HG02763 (cell line): ENCODE measurements around the gene STXBP6.
A peak's percentile ranks its signal among the peaks of the same experiment; 100 is the strongest.

Experiments
- ATAC-seq: cut with Tn5 transposase; IDR thresholded peaks from one replicate; pipeline ENCODE4 v1.9.1; 2021; ENCODE audit warnings: mild to moderate bottlenecking, moderate library complexity; ENCODE audit not compliant: unreplicated experiment

STXBP6 gene

DNA sequence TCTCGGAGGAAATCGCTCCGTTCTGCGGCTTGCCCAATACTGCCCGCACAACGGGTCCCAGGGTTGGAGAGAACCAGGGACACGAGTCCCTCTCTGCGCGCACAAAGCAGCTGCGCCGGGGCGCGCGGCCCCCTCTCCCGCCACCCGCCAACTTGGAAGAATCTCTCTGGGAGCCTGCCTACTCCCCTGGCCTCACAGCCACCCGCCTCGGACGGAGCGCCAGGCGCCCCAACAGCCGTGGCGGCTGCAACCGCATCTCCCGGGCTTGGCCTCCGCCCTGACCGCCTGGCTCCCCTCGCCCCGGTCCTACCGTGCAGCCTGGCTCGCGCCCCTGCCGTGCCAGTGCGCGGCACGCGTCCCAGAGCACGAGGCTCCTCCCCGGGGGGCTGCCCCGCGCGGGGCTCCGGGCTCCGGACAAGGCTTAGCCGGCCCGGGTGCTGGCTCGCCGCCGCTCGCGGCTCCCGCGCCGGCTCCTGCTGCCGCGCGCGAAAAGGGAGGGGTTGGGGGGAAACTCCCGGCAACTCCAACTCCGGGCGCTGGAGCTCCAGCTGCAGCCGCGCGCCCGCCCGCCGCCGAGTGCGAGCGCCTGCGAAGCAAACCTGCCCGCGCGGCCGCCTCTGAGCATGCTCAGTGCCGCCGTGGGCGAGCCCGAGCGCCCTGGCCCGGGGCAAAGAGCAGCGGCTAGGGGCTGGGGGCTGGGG lies at the start of gene STXBP6:
TSS of gene STXBP6 (minus strand) at position 580 of the 701 bp plus-strand sequence. CDS start 75,329 bp downstream, outside the sequence.
- peak; percentile 46 for ATAC-seq

DNA sequence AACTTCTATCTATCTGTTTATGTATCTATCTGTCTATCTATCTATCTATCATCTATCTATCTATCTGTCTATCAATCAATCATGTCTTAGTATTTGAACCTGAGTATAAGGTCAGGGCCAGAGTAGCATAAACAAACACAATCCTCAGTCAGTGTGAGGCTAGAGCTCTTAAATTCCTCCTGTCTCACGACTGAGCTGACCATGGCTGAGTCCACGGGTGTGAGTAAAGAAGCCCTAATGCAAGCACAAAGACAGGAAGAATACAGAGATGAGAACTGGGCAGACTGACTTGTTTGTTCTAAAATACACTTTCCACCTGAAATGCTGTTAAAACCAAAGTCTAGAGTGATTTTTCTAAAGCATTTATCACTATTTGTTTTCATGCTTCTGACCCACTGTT lies 47.2 kb upstream of the STXBP6 start:
- no peak for ATAC-seq

DNA sequence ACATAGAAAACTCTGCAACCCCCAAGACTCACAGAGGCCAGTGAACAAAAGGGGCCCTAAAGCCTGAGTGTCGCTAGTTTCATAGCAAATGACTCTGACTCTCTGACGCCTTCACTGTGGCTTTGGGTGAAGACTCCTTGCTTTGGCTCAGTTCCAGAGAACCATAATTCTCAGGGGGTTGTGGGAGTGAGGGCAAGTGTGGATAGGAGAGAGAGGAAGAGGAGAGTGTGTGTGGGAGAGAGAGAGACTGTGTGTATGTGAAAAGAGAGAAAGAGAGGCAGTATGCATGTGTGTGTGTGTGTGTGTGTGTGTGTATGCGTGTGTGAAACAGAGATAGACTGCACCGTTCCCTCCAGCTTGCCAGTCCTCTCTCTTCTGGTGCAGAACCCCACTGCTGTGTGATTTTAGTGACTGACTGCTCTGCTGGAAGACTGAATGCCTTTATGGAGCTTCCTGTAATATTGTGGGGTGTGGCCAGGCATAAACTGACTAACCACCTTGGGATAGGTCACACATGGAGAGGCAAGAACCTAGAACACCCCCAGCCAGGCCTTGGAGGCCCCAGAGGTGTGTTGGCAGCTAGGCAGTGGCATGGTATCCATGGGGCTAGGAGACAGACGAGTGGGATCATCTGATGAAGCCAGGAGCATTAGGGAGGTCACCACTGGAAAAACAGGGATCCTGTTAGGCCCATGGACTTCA lies 45.9 kb upstream of the STXBP6 start:
- ATAC-seq: no peak

DNA sequence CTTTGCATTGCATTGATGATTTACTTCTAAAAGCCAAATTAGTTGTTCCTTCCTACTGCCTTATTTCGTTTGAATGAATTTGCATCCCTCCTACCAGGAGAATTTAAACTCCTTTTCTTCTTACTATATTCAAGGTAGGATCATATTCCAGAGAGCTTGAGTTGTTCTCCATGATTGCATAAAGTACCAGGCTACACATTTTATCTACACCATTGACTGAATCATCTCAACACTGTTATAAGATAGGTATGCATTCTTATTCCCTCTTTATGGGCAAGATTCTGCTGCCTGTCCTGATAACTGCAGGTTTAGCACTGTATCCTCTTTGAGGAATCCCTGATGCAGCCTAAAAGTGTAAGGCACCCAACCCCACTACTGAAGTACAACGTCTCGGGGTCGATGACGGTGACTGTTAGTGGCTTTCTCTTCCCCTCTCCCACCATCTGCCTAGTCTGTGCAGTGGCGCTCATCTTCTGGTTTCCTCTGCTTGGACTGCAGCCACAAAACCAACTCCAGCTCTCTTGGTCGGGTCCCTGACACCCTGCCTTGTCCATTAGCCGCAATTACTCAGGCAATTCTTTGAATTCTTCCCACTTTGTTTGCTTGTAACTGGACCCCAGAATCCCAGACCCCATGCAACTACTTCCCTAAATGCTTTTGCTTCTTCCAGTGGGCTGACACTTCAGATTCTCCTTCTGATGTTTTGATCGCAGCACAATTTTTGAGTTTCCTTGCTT lies 44.4 kb upstream of the STXBP6 start:
- no peak for ATAC-seq

DNA sequence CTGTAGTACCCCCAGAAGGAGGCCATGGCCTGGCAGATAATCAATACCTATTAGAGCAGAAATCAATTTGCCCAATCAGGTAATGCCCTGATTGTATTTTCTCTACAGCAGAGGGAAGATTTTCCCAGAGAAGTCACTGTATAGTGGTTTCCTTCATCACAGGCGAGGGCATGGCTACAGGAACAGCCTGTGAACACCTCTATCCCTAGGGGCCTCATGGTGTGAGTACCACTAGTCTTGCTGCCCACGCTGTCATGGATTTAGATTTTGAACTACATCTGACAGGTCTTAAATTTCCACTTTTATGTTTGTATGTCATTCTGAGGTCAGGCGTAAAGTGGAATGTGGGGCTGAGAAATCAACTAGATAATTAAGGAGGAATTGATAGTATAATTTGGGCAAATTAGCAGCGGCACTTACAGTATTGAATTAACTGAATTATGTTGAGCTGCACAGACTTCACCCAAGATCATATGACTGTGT lies 42.4 kb upstream of the STXBP6 start:
- no peak for ATAC-seq

DNA sequence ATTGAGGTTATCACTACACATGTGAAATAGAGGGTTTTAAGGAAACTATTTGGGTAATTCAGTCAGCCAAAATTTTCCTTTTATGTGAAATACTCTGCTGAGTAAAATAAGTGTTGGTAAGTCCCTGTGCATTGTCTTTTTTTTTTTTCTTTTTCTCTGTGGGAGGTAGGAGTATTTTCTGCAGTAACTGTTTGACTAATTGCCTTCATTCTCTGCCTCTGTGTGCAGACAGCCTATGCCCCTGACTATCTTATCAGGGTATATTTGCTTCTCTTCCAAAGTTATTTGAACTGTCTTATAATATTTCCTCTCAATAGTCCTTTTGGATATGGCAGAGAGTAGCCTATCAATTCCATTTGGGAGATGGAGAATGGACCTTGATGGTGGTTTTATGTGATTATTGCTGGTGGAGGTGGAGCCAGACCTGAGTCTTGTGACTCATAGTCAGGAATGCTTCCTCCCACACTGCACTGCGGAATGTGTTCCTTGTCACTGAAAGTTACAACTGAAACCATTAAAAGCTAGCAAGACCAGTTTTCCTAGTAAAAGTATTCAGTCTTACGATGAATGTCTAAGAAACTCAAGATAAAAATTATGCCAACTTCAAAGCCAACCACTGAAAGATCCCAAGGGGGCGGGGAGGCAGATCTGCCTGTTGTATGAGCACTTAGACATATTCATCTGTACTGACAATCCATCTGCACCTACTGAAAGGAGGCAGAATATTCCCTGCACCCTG lies 40.9 kb upstream of the STXBP6 start:
- ATAC-seq: no peak

DNA sequence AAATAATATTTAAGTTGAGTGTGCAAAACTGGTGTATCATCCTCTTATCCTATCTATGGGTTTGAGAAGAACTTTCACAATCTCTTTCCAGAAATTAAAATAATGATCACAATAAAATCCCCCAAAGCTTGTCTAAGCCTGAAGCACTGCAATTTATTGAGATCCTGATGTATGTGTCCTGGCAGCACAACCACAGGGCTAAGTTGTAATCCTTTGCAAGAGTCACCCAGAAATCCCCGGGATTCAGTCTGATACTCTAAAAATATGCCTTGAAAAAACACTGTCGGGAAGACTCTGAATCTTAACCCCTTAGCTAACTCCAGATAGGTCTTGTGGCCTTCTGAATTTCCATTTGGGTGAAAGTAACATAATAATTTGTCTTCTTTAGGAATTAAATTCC lies 40.3 kb upstream of the STXBP6 start:
- no peak for ATAC-seq

DNA sequence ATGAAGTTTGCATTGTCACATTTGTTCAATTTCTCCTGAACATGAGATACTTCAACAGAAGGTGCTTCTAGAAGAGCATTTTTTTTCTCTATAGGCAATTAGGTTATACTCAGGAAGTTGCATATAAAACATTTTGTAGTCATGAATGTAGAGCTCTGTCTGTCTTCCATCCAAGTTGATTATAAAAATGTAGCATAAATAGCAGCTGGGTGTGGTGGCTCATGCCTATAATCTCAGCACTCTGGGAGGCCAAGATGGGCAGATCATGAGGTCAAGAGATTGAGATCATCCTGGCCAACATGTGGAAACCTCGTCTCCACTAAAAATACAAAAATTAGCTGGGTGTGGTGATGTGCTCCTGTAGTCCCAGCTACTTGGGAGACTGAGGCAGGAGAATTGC lies 39.5 kb upstream of the STXBP6 start:
- no peak for ATAC-seq

DNA sequence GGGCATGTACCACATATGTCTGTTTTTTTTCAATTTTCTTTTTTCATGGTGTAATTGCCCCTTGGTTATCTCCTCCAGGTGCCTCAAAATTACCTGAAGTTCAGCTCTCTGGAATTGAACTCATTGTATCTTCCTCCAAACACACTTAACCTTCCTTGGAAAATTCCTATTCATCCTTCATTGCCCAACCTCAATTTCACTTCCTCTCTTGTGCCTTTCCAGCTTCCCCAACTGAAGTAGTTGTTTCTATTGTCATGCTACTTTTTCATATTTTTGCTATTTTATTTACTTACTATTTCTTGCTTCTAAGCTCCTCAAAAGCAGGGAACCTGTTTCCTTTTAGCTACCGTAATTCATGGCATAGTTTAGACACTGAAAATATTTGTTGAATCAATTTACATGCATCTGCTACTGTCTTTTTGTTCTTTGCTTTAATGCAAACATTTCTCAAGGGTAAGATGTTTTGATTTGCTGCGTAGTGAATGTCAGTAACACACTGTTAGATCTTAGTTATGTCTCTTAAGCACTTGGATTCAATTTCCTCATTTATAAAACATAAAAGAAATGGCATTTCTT lies 37.0 kb upstream of the STXBP6 start:
- no peak for ATAC-seq

DNA sequence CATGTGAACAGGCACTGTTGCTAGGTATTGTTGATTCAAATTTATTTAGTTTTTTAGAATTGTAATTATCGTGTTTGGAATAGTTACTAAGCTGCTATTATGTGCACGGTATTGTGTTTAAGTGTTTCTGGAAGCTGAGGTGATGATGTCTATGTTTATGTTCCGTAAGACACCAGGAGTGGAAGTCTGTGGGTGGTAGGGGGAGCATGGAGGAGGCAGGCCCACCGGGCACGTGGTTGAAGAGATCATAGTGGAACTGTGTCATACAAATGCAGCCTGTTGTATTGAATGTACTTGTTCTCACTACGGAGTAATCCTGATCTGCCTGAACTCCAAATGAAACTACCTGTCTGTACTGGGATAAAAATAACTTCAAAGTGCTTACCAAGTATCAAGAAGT lies 36.1 kb upstream of the STXBP6 start:
- no peak for ATAC-seq

DNA sequence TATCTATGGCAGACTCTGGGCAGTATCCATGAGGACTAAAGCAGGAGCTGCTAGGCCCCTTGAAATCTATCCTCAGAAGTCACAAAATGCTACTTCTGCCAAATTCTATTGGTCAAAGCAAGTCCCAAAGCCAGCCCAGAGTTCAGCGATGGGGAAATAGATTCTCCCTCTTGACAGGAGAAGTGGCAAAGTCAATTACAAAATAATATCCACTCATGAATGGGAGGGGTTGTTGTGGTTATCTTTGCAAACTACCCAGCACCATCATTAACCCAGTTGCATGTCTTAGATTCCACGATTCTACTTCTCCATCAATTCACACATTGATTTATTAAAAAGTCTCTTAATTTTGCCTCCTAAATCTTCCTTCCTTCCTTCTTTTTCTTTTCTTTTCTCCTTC lies 30.7 kb upstream of the STXBP6 start:
- ATAC-seq: no peak

DNA sequence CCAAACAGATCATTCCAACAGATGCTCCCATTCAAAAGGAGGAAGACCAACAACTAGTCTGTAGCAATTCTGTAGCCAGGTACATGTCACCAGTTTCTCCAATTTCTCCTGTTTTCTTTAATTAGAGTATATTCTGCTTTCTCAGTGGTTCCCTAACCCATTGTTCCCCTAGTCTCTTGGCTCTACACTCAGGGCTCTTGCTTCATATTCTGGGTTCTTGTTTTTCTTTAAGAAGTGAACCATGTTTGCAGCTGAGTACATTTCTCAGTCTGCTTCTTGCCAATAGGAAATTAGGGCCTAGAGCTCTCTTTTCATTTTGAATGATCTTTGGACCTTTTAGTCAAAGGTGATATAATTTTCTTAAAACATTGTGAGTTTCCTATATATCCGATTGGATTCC lies 29.4 kb upstream of the STXBP6 start:
- no peak for ATAC-seq

DNA sequence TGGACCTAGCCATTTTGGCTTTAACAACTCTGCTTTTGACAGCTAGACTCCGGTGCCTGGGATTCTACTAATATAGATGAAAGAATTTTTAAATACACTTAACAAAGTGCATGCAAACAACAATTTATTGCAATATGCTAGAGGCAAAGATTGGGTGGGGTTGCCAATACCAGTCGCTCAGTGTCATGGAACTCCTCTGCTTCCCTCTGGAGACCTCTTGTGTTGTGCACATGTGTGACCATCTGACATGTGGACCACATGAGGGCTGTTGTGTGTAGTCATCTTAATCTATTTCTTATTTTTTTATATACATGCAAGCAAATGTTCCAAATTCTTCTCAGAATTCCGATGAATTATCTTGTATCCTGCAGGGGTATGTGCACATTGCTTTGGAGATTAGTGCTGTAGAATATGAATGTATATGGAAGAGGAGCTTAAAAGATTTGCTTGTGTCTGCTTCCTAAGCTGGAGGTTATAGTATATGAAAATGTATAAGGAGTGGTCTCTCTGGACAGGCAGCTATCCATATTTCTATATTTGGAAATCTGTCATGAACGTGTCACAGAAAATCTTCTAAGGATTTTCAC lies 24.2 kb upstream of the STXBP6 start:
- ATAC-seq: no peak

DNA sequence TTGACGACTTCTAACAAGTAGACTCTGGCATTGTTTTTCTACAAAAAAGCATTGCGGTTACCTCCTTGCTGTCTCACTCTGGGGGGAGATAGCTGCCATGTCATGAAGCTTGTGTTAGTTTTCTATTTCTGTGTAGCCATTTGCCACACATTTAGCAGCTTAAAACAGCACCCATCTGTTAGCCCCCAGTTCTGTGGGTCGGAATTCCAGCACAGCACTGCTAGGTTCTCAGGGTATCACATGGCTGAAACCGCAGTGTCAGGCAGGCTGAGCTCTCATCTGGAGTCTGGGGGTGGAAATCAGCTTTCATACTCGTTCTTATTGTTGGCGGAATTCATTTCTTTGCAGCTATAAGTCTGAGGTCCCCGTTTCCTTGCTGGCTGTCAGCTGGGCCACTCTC lies 19.9 kb upstream of the STXBP6 start:
- ATAC-seq: no peak

DNA sequence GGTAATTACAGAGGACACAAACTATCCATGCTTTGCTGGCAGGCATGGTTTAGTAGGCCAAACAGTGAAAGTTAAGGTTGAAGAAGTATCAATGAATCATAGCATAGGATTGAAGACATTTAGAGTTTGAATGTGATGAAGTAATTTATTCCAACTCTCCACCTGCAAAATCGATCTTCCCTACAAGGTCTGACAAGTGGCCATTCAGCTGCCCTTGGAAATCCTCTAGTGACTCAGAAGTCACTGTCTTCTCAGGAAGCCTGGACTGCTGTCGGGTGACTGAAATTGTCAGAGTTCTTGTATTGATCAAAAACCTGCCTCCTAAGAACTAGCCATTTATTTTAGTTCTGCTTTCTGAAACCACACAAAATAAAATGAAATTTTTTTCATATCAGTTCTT lies 17.7 kb upstream of the STXBP6 start:
- no peak for ATAC-seq

DNA sequence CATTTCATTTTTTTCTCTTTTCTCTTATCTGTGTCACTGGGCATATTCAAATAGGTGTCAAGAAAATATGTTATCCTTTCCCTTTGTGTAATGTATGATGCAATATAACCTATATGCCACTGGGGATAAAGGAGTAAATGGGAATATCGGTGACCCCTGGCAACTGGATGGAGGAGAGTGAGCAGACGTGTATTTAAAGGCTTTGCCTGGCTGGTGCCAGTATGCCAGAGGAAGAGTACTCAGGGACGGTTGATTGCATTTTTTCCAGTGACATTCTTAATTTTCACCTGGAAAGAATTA lies 12.0 kb upstream of the STXBP6 start:
- ATAC-seq: no peak

DNA sequence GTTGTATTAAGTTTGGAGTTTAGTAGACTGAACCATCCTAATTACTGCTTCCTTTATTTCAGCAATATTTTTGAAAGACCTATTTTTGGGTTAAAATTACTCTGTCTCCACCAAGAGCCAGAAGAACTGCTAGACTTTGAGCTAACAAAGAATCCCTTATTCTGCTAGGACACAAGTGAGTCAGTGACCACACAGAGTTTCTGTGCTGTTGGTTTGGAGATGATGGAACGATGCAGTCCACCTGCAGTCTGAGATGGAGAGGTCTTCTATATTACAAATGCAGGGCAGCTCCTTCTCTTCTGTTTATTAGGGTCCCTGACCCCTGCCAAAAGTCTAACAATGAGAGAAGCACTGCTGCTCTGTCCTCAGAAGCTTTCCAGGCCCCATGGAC lies 6.7 kb upstream of the STXBP6 start:
- ATAC-seq: no peak

DNA sequence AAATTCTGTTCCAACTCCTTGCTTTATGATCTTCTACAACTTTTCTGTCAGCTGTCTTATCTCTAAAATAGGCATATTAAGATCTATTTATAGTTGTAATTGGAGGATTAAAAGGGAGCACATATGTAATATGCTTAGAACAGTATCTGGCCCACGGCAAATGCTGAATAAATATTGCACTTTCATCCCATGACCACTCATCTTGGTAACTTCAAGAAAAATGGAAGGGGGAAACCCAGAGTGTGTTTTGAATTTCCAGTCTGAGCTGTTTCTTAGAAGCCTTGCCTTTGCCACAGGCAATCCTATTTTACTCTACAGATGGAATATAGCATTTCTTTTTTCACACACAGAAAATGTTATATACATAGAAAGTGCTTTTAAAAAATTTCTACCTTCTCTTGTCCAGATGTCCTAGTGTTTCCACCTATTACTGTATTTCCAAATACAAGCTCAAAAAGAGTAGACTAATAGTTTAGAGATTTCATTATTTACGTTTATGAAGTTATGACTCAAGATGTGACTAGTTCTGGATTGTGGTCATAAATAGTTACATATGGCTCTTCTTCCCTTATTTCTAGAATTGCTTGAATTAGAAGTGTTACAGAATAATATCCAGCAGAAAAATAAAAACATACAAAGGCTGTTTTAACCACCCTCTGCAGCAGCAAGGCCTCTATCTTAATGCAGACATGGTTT lies 6.2 kb upstream of the STXBP6 start:
- no peak for ATAC-seq

DNA sequence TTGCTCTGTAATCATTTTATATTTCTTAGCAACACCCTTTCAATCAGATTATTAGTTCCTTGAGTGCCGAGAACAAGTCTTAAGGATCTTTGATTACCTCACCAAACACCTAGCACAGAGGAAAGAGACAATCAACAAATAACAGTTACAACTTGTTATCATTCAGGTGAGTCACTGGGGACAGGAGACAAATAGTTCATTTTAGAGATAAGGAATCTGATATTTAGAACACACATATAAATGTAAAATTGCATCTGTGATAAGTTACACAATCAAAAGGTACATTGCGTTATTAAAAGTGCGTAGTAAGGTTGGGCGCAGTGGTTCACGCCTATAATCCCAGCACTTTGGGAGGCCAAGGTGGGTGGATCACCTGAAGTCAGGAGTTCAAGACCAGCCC lies 5.1 kb upstream of the STXBP6 start:
- ATAC-seq: no peak

DNA sequence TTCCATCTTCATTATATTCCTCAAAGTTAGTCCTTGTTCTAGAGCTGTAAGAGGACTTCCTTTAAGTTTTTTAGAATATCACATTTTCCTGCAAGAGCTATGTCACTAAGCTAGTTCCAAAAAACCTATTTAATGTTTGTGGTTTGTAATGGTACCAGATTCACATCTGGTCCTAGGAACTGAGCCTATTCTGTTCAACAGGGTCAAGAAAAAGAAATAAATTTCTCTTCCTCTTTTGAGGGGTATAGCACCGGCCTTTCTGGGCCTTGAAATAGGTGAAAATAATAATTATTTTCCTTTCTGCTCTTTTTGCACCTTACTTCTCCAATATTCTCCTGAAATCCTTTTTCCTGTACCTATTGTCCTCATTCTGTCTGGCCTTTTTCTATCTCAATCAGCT lies 3.6 kb upstream of the STXBP6 start:
- no peak for ATAC-seq
